ENCODE measurements around the gene D2HGDH.

GRCh38 chr2:241754042-241754441, 19.6 kb downstream of the D2HGDH start:
- TF ChIP-seq POLR2AphosphoS5 (IDR thresholded peaks at IDR 0.05; ENCODE audit: low read depth, low read length) (no peak), POLR2A (IDR thresholded peaks at IDR 0.05; ENCODE audit: low read depth, low read length) (no peak), TAF1 (IDR thresholded peaks at IDR 0.05; ENCODE audit: borderline replicate concordance, low read depth, low read length) (no peak)
